H1 (cell line): Measurements from ENCODE around the gene TOP3B. TPM values are rescaled to one million over a fixed set of nuclear protein-coding genes. Genes with fewer than 3 reads are reported as not detected.

ENCODE experiments used
- BACH1 ChIP-seq: IDR thresholded peaks from 2 replicates; pipeline ENCODE4 v1.6.1; 2012; ENCODE audit warnings: low read length, improper control_type of control experiment
- NRF1 ChIP-seq: IDR thresholded peaks from 2 replicates; pipeline ENCODE4 v1.6.1; 2011; ENCODE audit warnings: mild to moderate bottlenecking, low read depth, low read length, improper control_type of control experiment
- POLR2A ChIP-seq, 2 experiments: IDR thresholded peaks; 1 replicate in 1 of 2; 2 replicates in 1 of 2; pipeline ENCODE4 v1.6.1; 2011; ENCODE audit warnings: low read depth in 2 of 2, low read length in 2 of 2, mild to moderate bottlenecking in 2 of 2; ENCODE audit errors: control extremely low read depth in 1 of 2
- polyA plus RNA-seq, 7 experiments: library from polyadenylated mRNA; depleted of rRNA in 3 of 7; stranded (reverse) in 5 of 7; unstranded in 2 of 7; fragments of >200 nt in 5 of 7; fragments of 200-250 nt in 2 of 7; gene quantifications; 1 replicate in 5 of 7; 2 replicates in 1 of 7; 4 replicates in 1 of 7; pipeline versions ENCODE4 v1.2.1 to v1.2.3, GENCODE V29; 2011 to 2013; ENCODE audit warnings: missing spikeins in 2 of 7, mixed read lengths in 2 of 7
- total RNA-seq: library from RNA; stranded (reverse); fragmentation: NEBNext Ultra II Directional; extraction: Animal tissue kit (Norgen Biotek cat#: 25700); gene quantifications from 2 replicates; pipeline ENCODE4 v1.2.1, GENCODE V29; 2021

TOP3B gene
- total and polyA plus RNA-seq, 2 of the 8 experiments (the other 6 are each of a cell fraction or from before 2014, with no cell fraction given) = 30.4 to 52.8 TPM

- TF ChIP-seq BACH1 (no peak), NRF1 (no peak), POLR2A (IDR thresholded peaks at IDR 0.05; ENCODE audit: control extremely low read depth in 1 of 2, low read depth in 2 of 2, low read length in 2 of 2) (no peak)
These were observed 32.6 kb downstream of the TOP3B start (continued) for GRCh38 chr22:21949948-21950347.
